ENCODE measurements around the gene ADAM12. TPM values are rescaled to one million over a fixed set of nuclear protein-coding genes. Genes with fewer than 3 reads are reported as not detected.

Gene ADAM12
- total RNA-seq, 2 donors from 2014 or later, result 0.46 TPM; not detected in 1

DNA sequence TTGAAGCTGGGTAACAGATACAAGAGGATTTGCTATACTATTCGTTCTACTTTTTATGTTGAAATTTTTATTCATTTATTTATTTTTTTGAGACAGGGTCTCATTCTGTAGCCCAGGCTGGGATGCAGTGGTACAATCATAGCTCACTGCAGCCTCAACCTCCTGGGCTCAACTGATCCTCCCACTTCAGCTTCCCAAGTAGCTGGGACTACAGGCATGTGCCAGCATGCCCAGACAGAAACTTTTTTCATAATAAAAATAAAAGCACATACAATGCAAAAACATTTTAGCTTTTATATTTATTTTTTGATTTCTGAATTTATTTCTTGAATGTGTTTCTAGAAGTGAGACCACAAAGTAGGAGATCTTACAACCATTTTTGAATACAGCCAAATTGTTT lies 420.7 kb downstream of the ADAM12 start:
- H3K36me3 ChIP-seq (ENCODE audit: control insufficient read depth, insufficient read depth, low read length), result no peaks in the 10 kb centered on the region
- H3K36me3 Mint-ChIP-seq (ENCODE audit: low read depth), result peaks cover 3% of the 10 kb centered on the region
- no peaks in the 10 kb centered on the region for H3K4me1 Mint-ChIP-seq
- no peak overlapping the region for H3K4me3 ChIP-seq (ENCODE audit: low read length)
- H3K27me3 ChIP-seq (ENCODE audit: control insufficient read depth, insufficient read depth, low read length, poor library complexity, severe bottlenecking), result no peaks in the 10 kb centered on the region
- no peak overlapping the region for H3K9ac ChIP-seq (ENCODE audit: extremely low read depth, low read length, poor library complexity, severe bottlenecking)
- H3K27me3 Mint-ChIP-seq (ENCODE audit: insufficient read depth), result no peaks in the 10 kb centered on the region
- 83 to 88% methylated on average over 1 of the region's 1 CpG for WGBS, 2 experiments (ENCODE audit: insufficient coverage in 1 of 2, insufficient read length in 1 of 2)
- no peaks in the 10 kb centered on the region for H3K4me1 ChIP-seq (ENCODE audit: control insufficient read depth, insufficient read depth, low read length)
- no peak overlapping the region for H3K27ac ChIP-seq (ENCODE audit: low read depth, low read length)
- H3K4me3 Mint-ChIP-seq, result no peak overlapping the region
- peaks cover 15% of the 10 kb centered on the region for H3K9me3 Mint-ChIP-seq
- TF ChIP-seq, protein P1, sequence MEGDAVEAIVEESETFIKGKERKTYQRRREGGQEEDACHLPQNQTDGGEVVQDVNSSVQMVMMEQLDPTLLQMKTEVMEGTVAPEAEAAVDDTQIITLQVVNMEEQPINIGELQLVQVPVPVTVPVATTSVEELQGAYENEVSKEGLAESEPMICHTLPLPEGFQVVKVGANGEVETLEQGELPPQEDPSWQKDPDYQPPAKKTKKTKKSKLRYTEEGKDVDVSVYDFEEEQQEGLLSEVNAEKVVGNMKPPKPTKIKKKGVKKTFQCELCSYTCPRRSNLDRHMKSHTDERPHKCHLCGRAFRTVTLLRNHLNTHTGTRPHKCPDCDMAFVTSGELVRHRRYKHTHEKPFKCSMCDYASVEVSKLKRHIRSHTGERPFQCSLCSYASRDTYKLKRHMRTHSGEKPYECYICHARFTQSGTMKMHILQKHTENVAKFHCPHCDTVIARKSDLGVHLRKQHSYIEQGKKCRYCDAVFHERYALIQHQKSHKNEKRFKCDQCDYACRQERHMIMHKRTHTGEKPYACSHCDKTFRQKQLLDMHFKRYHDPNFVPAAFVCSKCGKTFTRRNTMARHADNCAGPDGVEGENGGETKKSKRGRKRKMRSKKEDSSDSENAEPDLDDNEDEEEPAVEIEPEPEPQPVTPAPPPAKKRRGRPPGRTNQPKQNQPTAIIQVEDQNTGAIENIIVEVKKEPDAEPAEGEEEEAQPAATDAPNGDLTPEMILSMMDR (conservative IDR thresholded peaks at IDR 0.05), result no peak
- no peak for DNase-seq
- H3K27ac Mint-ChIP-seq, result no peak overlapping the region
- peaks cover 16% of the 10 kb centered on the region for H3K9me3 ChIP-seq (ENCODE audit: control insufficient read depth, low read length)

GRCh38 chr10:125964558-125964957 lies 423.7 kb downstream of the ADAM12 start:
- no peak overlapping the region for H3K27ac ChIP-seq (ENCODE audit: low read depth, low read length)
- no peaks in the 10 kb centered on the region for H3K36me3 ChIP-seq (ENCODE audit: control insufficient read depth, insufficient read depth, low read length)
- H3K27me3 ChIP-seq (ENCODE audit: control insufficient read depth, insufficient read depth, low read length, poor library complexity, severe bottlenecking), result no peaks in the 10 kb centered on the region
- DNase-seq, result no peak
- H3K27ac Mint-ChIP-seq, result no peak overlapping the region
- WGBS, 2 experiments (ENCODE audit: insufficient coverage in 1 of 2, insufficient read length in 1 of 2), result 76 to 93% methylated on average over 2 of the region's 2 CpGs
- no peak overlapping the region for H3K4me3 ChIP-seq (ENCODE audit: low read length)
- H3K9me3 ChIP-seq (ENCODE audit: control insufficient read depth, low read length), result peaks cover 7% of the 10 kb centered on the region
- H3K36me3 Mint-ChIP-seq (ENCODE audit: low read depth), result no peaks in the 10 kb centered on the region
- no peak overlapping the region for H3K9ac ChIP-seq (ENCODE audit: extremely low read depth, low read length, poor library complexity, severe bottlenecking)
- peaks cover 8% of the 10 kb centered on the region for H3K9me3 Mint-ChIP-seq
- no peak overlapping the region for H3K4me3 Mint-ChIP-seq
- no peaks in the 10 kb centered on the region for H3K27me3 Mint-ChIP-seq (ENCODE audit: insufficient read depth)
- TF ChIP-seq, protein P1 (conservative IDR thresholded peaks at IDR 0.05), result no peak
- H3K4me1 ChIP-seq (ENCODE audit: control insufficient read depth, insufficient read depth, low read length), result no peaks in the 10 kb centered on the region
- peaks cover 2% of the 10 kb centered on the region for H3K4me1 Mint-ChIP-seq

Data from endodermal cell (in vitro differentiated cells).